Measurements from ENCODE around the gene CRYBA4. TPM values are rescaled to one million over a fixed set of nuclear protein-coding genes. Genes with fewer than 3 reads are reported as not detected.

The CRYBA4 gene
- total and polyA plus RNA-seq, 2 of the 13 experiments (the other 11 are each of a cell fraction or from before 2014, with no cell fraction given): not detected

- ChIA-PET POLR2A (no interaction called here), CTCF (ENCODE audit: low intra/inter-chr PET ratio, low total read pairs) (no interaction called here)
- Histone ChIP-seq H3K9me3 (ENCODE audit: low read length) (no peaks in the 10 kb centered on the region), H3K27ac (ENCODE audit: extremely low read length, insufficient read depth, low read length) (no peak overlapping the region), H3K79me2 (ENCODE audit: insufficient read depth, low read length) (no peaks in the 10 kb centered on the region), H3K4me2 (ENCODE audit: low read depth, low read length) (no peak overlapping the region), H3K4me1 (ENCODE audit: insufficient read depth, low read length) (peaks cover 9% of the 10 kb centered on the region), H3K36me3 (replicated peaks in 1 of 2; ENCODE audit: control insufficient read depth in 1 of 2, insufficient read depth in 2 of 2, low read length in 2 of 2) (no peaks in the 10 kb centered on the region), H2AFZ (ENCODE audit: low read length) (no peak overlapping the region), H3K27me3 (ENCODE audit: control insufficient read depth in 1 of 2, insufficient read depth in 2 of 2, low read length in 2 of 2) (peaks cover 7 to 81% of the 10 kb centered on the region in 2 experiments; a peak in 3 of 5 replicates), H3K9ac (ENCODE audit: insufficient read depth, low read depth, low read length) (no peak overlapping the region), H4K20me1 (ENCODE audit: insufficient read depth, low read length) (no peaks in the 10 kb centered on the region; the same call in 1 of the 2 replicates), H3K4me3 (replicated peaks in 1 of 3; ENCODE audit: insufficient read depth in 1 of 3, low read depth in 2 of 3, low read length in 3 of 3) (no peak overlapping the region)
- intact Hi-C loops (cut with micrococcal nuclease; ENCODE audit: unreplicated experiment) (no loop called here), in situ Hi-C loops (cut with HindIII; ENCODE audit: extremely low pct_ligation_motif_present, low pct_unique_long_range_greater_than_20kb) (no loop called here)
- TF ChIP-seq ZSCAN31 (CRISPR knock-in tag; IDR thresholded peaks at IDR 0.05; ENCODE audit: low read depth): no peak
- TF ChIP-seq SMARCC2 (IDR thresholded peaks at IDR 0.05): no peak
- TF ChIP-seq RARA (CRISPR knock-in tag; IDR thresholded peaks at IDR 0.05): no peak
- no peak for TF ChIP-seq MAFK (conservative IDR thresholded peaks at IDR 0.05 in 1 of 2, IDR thresholded peaks at IDR 0.05 in 1 of 2; ENCODE audit: low read length in 2 of 2)
- no peak for TF ChIP-seq ZBTB43 (CRISPR knock-in tag; conservative IDR thresholded peaks at IDR 0.05)
- no peak for TF ChIP-seq NFYB (CRISPR knock-in tag; IDR thresholded peaks at IDR 0.05)
- TF ChIP-seq, protein P1, sequence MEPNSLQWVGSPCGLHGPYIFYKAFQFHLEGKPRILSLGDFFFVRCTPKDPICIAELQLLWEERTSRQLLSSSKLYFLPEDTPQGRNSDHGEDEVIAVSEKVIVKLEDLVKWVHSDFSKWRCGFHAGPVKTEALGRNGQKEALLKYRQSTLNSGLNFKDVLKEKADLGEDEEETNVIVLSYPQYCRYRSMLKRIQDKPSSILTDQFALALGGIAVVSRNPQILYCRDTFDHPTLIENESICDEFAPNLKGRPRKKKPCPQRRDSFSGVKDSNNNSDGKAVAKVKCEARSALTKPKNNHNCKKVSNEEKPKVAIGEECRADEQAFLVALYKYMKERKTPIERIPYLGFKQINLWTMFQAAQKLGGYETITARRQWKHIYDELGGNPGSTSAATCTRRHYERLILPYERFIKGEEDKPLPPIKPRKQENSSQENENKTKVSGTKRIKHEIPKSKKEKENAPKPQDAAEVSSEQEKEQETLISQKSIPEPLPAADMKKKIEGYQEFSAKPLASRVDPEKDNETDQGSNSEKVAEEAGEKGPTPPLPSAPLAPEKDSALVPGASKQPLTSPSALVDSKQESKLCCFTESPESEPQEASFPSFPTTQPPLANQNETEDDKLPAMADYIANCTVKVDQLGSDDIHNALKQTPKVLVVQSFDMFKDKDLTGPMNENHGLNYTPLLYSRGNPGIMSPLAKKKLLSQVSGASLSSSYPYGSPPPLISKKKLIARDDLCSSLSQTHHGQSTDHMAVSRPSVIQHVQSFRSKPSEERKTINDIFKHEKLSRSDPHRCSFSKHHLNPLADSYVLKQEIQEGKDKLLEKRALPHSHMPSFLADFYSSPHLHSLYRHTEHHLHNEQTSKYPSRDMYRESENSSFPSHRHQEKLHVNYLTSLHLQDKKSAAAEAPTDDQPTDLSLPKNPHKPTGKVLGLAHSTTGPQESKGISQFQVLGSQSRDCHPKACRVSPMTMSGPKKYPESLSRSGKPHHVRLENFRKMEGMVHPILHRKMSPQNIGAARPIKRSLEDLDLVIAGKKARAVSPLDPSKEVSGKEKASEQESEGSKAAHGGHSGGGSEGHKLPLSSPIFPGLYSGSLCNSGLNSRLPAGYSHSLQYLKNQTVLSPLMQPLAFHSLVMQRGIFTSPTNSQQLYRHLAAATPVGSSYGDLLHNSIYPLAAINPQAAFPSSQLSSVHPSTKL (CRISPR knock-in tag; IDR thresholded peaks at IDR 0.05): no peak
- TF ChIP-seq, protein P2, sequence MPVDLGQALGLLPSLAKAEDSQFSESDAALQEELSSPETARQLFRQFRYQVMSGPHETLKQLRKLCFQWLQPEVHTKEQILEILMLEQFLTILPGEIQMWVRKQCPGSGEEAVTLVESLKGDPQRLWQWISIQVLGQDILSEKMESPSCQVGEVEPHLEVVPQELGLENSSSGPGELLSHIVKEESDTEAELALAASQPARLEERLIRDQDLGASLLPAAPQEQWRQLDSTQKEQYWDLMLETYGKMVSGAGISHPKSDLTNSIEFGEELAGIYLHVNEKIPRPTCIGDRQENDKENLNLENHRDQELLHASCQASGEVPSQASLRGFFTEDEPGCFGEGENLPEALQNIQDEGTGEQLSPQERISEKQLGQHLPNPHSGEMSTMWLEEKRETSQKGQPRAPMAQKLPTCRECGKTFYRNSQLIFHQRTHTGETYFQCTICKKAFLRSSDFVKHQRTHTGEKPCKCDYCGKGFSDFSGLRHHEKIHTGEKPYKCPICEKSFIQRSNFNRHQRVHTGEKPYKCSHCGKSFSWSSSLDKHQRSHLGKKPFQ (CRISPR knock-in tag; IDR thresholded peaks at IDR 0.05; ENCODE audit: insufficient replicate concordance): no peak
- no peak for TF ChIP-seq PCBP1 (IDR thresholded peaks at IDR 0.05; ENCODE audit: borderline replicate concordance, low read depth, low read length)
- no peak for TF ChIP-seq ELF1 (CRISPR knock-in tag; IDR thresholded peaks at IDR 0.05)
- no peak for TF ChIP-seq ATF7-NPFF (CRISPR knock-in tag; IDR thresholded peaks at IDR 0.05; ENCODE audit: low read depth)
- TF ChIP-seq CENPX (CRISPR knock-in tag; IDR thresholded peaks at IDR 0.05): no peak
- no peak for TF ChIP-seq ZNF556 (CRISPR knock-in tag; IDR thresholded peaks at IDR 0.05; ENCODE audit: borderline replicate concordance)
- 23% methylated on average over 11 of the region's 15 CpGs for WGBS (ENCODE audit: low lambda C conversion rate)
- no TSS peak for BruUV-seq (replicated peaks)
- FAIRE-seq (no peak), DNase-seq (ENCODE audit: low spot score) (no peak), ATAC-seq (no peak)
Measured at GRCh38 chr22:26643418-26644100, 21.8 kb downstream of the CRYBA4 start.
